PC-3 (cell line): ENCODE results near the gene CSRP2. TPM values are rescaled to one million over a fixed set of nuclear protein-coding genes. Genes with fewer than 3 reads are reported as not detected.

Experiments used
- ATAC-seq: fragments of 200-7000 bp; cut with Tn5 transposase; 2 replicates; pipeline ENCODE4 v1.9.1; 2020; ENCODE audit warnings: mild to moderate bottlenecking, moderate library complexity
- BruUV-seq: library from RNA; stranded (reverse); fragments of 400-500 nt; replicated peaks from 2 replicates; lab custom pipeline; 2021; lab: Mats Ljungman, UMichigan
- CTCF ChIA-PET: fragments of 300-600 bp; sonication (Branson Sonifier 250); formaldehyde crosslinking; loops from one replicate; lab custom pipeline; 2022; ENCODE audit warnings: antibody characterized with exemption; lab: Charles Lee
- POLR2A ChIA-PET: fragments of 300-600 bp; sonication (Branson Sonifier 250); formaldehyde crosslinking; loops from one replicate; lab custom pipeline; 2022; ENCODE audit warnings: antibody characterized with exemption; ENCODE audit not compliant: unreplicated experiment; lab: Charles Lee
- DNase-seq: peaks from one replicate; pipeline ENCODE4 v3.0.0-alpha.2; 2015
- H2AFZ ChIP-seq: fragments of 300-600 bp; sonication (generic); 2 replicates; pipeline ENCODE4 v1.6.0; 2016; ENCODE audit warnings: antibody characterized with exemption, low read length
- H3F3A ChIP-seq: fragments of 300-600 bp; sonication (generic); one replicate; pipeline ENCODE4 v1.6.0; 2017; ENCODE audit warnings: antibody characterized with exemption, low read length, control low read depth, mild to moderate bottlenecking; ENCODE audit not compliant: unreplicated experiment
- H3K27ac ChIP-seq: fragments of 300-600 bp; sonication (generic); 2 replicates; pipeline ENCODE4 v1.5.1; 2016; ENCODE audit warnings: mild to moderate bottlenecking, low read length
- H3K27me3 ChIP-seq: fragments of 300-600 bp; sonication (generic); 2 replicates; pipeline ENCODE4 v1.6.1; 2016; ENCODE audit warnings: low read length, mixed read lengths
- H3K36me3 ChIP-seq: fragments of 300-600 bp; sonication (generic); 2 replicates; pipeline ENCODE4 v1.6.1; 2016; ENCODE audit warnings: low read depth, mixed run types, low read length, mixed read lengths
- H3K4me1 ChIP-seq: fragments of 300-600 bp; sonication (generic); 2 replicates; pipeline ENCODE4 v1.5.1; 2016; ENCODE audit warnings: low read length; ENCODE audit not compliant: insufficient read depth
- H3K4me2 ChIP-seq: fragments of 300-600 bp; sonication (generic); 2 replicates; pipeline ENCODE4 v1.6.0; 2016; ENCODE audit warnings: low read length
- H3K4me3 ChIP-seq: fragments of 300-600 bp; sonication (generic); 2 replicates; pipeline ENCODE4 v1.5.1; 2016; ENCODE audit warnings: mild to moderate bottlenecking, low read length, mixed read lengths
- H3K79me2 ChIP-seq: fragments of 300-600 bp; sonication (generic); 2 replicates; pipeline ENCODE4 v1.6.1; 2017; ENCODE audit warnings: low read length, mixed read lengths
- H3K9ac ChIP-seq: fragments of 300-600 bp; sonication (generic); 2 replicates; pipeline ENCODE4 v1.6.0; 2016; ENCODE audit warnings: mild to moderate bottlenecking, low read length
- H3K9me2 ChIP-seq: fragments of 300-600 bp; sonication (generic); replicated peaks from 2 replicates; pipeline ENCODE4 v1.6.1; 2016; ENCODE audit warnings: mixed run types, low read length, mixed read lengths
- H3K9me3 ChIP-seq: fragments of 300-600 bp; sonication (generic); 2 replicates; pipeline ENCODE4 v1.6.1; 2016; ENCODE audit warnings: low read length, mixed read lengths
- H4K20me1 ChIP-seq: fragments of 300-600 bp; sonication (generic); 2 replicates; pipeline ENCODE4 v1.6.1; 2016; ENCODE audit warnings: low read length, mixed read lengths
- CTCF ChIP-seq: fragments of 300-600 bp; sonication (generic); conservative IDR thresholded peaks from 2 replicates; pipeline ENCODE4 v1.5.1; 2017; ENCODE audit warnings: antibody characterized with exemption, low read depth, mild to moderate bottlenecking, low read length
- EZH2 ChIP-seq: fragments of 300-600 bp; sonication (generic); IDR thresholded peaks from one replicate; pipeline ENCODE4 v1.6.1; 2017; ENCODE audit warnings: antibody characterized with exemption, mild to moderate bottlenecking, low read length; ENCODE audit not compliant: unreplicated experiment
- EZH2phosphoT487 ChIP-seq: fragments of 300-600 bp; sonication (generic); IDR thresholded peaks from 2 replicates; pipeline ENCODE4 v1.6.1; 2018; ENCODE audit warnings: mild to moderate bottlenecking, antibody characterized with exemption, low read length, borderline replicate concordance
- intact Hi-C: fragments of 100-400 bp; cut with micrococcal nuclease; formaldehyde crosslinking; loops from 2 replicates; pipeline ENCODE4 v1.9.0; 2023
- total RNA-seq: library from RNA; depleted of rRNA; stranded (reverse); fragments of >200 nt; gene quantifications from 2 replicates; pipeline ENCODE4 v1.2.3, GENCODE V29; 2014

The CSRP2 gene
- total RNA-seq, 1 experiment from 2014 or later = 36.3 TPM

- Histone ChIP-seq H3K9ac (no peak overlapping the region), H3K9me2 (no peaks in the 10 kb centered on the region), H3K27ac (no peak overlapping the region), H3K36me3 (peaks cover 17% of the 10 kb centered on the region; the same call in 1 of the 2 replicates), H3K4me1 (no peaks in the 10 kb centered on the region), H3K27me3 (no peaks in the 10 kb centered on the region), H3F3A (no peaks in the 10 kb centered on the region), H3K79me2 (no peaks in the 10 kb centered on the region), H4K20me1 (no peaks in the 10 kb centered on the region), H2AFZ (no peak overlapping the region), H3K9me3 (no peaks in the 10 kb centered on the region), H3K4me3 (no peak overlapping the region), H3K4me2 (no peak overlapping the region)
- no TSS peak for BruUV-seq
- ATAC-seq = no peak
- no peak for DNase-seq
- CTCF ChIA-PET = no interaction called here
- POLR2A ChIA-PET = no interaction called here
- intact Hi-C loops = no loop called here
- TF ChIP-seq EZH2 (no peak), CTCF (no peak), EZH2phosphoT487 (no peak)
Observed at GRCh38 chr12:76848132-76848531, 30.7 kb downstream of the CSRP2 start.

GRCh38 chr12:76847260-76847659 is 31.6 kb downstream of the CSRP2 start:
- ChIA-PET CTCF (interaction anchor here (0.6 kb wide), 1 partner anchor 226 kb away, joined by 3 read pairs; no protein-coding TSS in a partner anchor), POLR2A (no interaction called here)
- DNase-seq = no peak
- Histone ChIP-seq H3K9ac (no peak overlapping the region), H3K9me2 (no peaks in the 10 kb centered on the region), H3K27ac (no peak overlapping the region), H3K27me3 (no peaks in the 10 kb centered on the region), H3F3A (no peaks in the 10 kb centered on the region), H3K4me3 (no peak overlapping the region), H4K20me1 (no peaks in the 10 kb centered on the region), H3K36me3 (peaks cover 15% of the 10 kb centered on the region; the same call in 1 of the 2 replicates), H3K79me2 (no peaks in the 10 kb centered on the region), H3K4me2 (no peak overlapping the region), H3K9me3 (no peaks in the 10 kb centered on the region), H3K4me1 (no peaks in the 10 kb centered on the region), H2AFZ (no peak overlapping the region)
- no TSS peak for BruUV-seq
- no peak for ATAC-seq
- TF ChIP-seq EZH2phosphoT487 (no peak), CTCF (no peak), EZH2 (no peak)
- intact Hi-C loops = no loop called here

GRCh38 chr12:76836633-76837032 is 42.2 kb downstream of the CSRP2 start:
- no peaks in the 10 kb centered on the region for H3F3A ChIP-seq
- no peak for TF ChIP-seq EZH2
- no peak for TF ChIP-seq EZH2phosphoT487
- TF ChIP-seq CTCF = no peak
- H4K20me1 ChIP-seq = no peaks in the 10 kb centered on the region
- POLR2A ChIA-PET = no interaction called here
- DNase-seq = no peak
- BruUV-seq = no TSS peak
- H3K4me1 ChIP-seq = no peaks in the 10 kb centered on the region
- CTCF ChIA-PET = no interaction called here
- H3K4me2 ChIP-seq = no peak overlapping the region
- no peak overlapping the region for H3K9ac ChIP-seq
- no peak for ATAC-seq
- H2AFZ ChIP-seq = no peak overlapping the region
- intact Hi-C loops = no loop called here
- no peaks in the 10 kb centered on the region for H3K27me3 ChIP-seq
- H3K9me2 ChIP-seq = no peaks in the 10 kb centered on the region
- H3K27ac ChIP-seq = no peak overlapping the region
- no peaks in the 10 kb centered on the region for H3K79me2 ChIP-seq
- no peaks in the 10 kb centered on the region for H3K9me3 ChIP-seq
- H3K4me3 ChIP-seq = no peak overlapping the region
- 0 out of 2 replicates have a peak, but pooled peaks cover 3% of the 10 kb centered on the region for H3K36me3 ChIP-seq
